Liver (tissue), 3 donors: ENCODE data around the gene OMP.

Experiments
- ATF3 ChIP-seq: IDR thresholded peaks from 2 replicates; pipeline ENCODE4 v1.6.1; 2016; ENCODE audit warnings: antibody characterized with exemption
- CTCF ChIP-seq: fragments of 150-350 bp; IDR thresholded peaks from 2 replicates; pipeline ENCODE4 v1.5.1; 2017; ENCODE audit warnings: improper control_type of control experiment, low read depth, low read length; ENCODE audit not compliant: missing input control
- EGR1 ChIP-seq, 2 donors: IDR thresholded peaks; 2 replicates each; pipeline ENCODE4 v1.6.1; 2016 to 2018; ENCODE audit warnings: antibody characterized with exemption in 2 of 2, low read depth in 2 of 2
- FOXA1 ChIP-seq: IDR thresholded peaks from 2 replicates; pipeline ENCODE4 v1.6.1; 2016; ENCODE audit warnings: antibody characterized with exemption
- GABPA ChIP-seq, 2 donors: IDR thresholded peaks in 1 of 2; conservative IDR thresholded peaks in 1 of 2; 2 replicates each; pipeline ENCODE4 v1.6.1; 2016; ENCODE audit warnings: antibody characterized with exemption in 2 of 2, mild to moderate bottlenecking in 1 of 2, moderate library complexity in 1 of 2
- HNF4A ChIP-seq, 2 donors: conservative IDR thresholded peaks; 2 replicates each; pipeline ENCODE4 v1.6.1; 2016; ENCODE audit warnings: antibody characterized with exemption in 2 of 2, mild to moderate bottlenecking in 2 of 2
- JUND ChIP-seq, 2 donors: IDR thresholded peaks; 2 replicates each; pipeline ENCODE4 v1.6.1; 2016; ENCODE audit warnings: antibody characterized with exemption in 2 of 2
- MAX ChIP-seq: IDR thresholded peaks from 2 replicates; pipeline ENCODE4 v1.6.1; 2016; ENCODE audit warnings: antibody characterized with exemption
- NR2F2 ChIP-seq: IDR thresholded peaks from 2 replicates; pipeline ENCODE4 v1.6.1; 2016; ENCODE audit warnings: antibody characterized with exemption
- RAD21 ChIP-seq, 2 donors: IDR thresholded peaks; 2 replicates each; pipeline ENCODE4 v1.6.1; 2016; ENCODE audit warnings: antibody characterized with exemption in 2 of 2, mild to moderate bottlenecking in 2 of 2
- REST ChIP-seq: IDR thresholded peaks from 2 replicates; pipeline ENCODE4 v1.6.1; 2016; ENCODE audit warnings: antibody characterized with exemption, mild to moderate bottlenecking
- TAF1 ChIP-seq: conservative IDR thresholded peaks from 2 replicates; pipeline ENCODE4 v1.6.1; 2016; ENCODE audit warnings: antibody characterized with exemption, mild to moderate bottlenecking
- YY1 ChIP-seq: IDR thresholded peaks from 2 replicates; pipeline ENCODE4 v1.6.1; 2016; ENCODE audit warnings: antibody characterized with exemption, mild to moderate bottlenecking
- ZBTB33 ChIP-seq: IDR thresholded peaks from 2 replicates; pipeline ENCODE4 v1.6.1; 2016; ENCODE audit warnings: antibody characterized with exemption
- donor health status: healthy.
- donor health status: healthy.

- TF ChIP-seq CTCF (no peak), YY1 (no peak), REST (no peak), MAX (no peak), TAF1 (no peak), ATF3 (no peak), RAD21 (IDR thresholded peaks at IDR 0.05) (no peak), GABPA (IDR thresholded peaks at IDR 0.05 in 1 of 2, conservative IDR thresholded peaks at IDR 0.05 in 1 of 2) (no peak), FOXA1 (no peak), EGR1 (IDR thresholded peaks at IDR 0.05; ENCODE audit: low read depth in 2 of 2) (no peak), ZBTB33 (no peak), HNF4A (conservative IDR thresholded peaks at IDR 0.05) (no peak), NR2F2 (no peak), JUND (IDR thresholded peaks at IDR 0.05) (no peak)
Observed at GRCh38 chr11:77053217-77054015, 49.2 kb upstream of the OMP start.
